NCI-H2196 (cell line): Measurements from ENCODE around the gene ABCB8.
A peak's percentile ranks its signal among the peaks of the same experiment; 100 is the strongest.

Experiments
- DNase-seq: peaks from one replicate; lab custom pipeline; 2025; ENCODE audit not compliant: unreplicated experiment; lab: John Stamatoyannopoulos, UW

ABCB8 gene

DNA sequence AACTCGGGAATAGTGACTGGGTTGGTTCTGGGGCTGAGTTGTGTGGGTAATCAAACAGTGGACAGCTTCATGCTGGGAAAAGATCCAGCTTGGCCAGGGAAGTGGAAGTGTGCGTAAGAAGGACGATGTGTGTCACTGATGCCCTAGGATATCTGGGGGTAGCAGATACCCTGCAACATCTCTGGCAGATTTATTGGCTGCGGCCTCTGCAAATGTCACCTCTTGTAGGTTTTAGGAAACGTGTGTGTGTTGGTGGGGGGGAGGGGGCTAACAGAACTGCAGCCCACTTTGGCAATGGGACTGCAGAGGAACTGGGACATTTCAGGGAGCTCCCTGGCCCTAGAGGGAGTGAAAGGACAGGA lies 57.1 kb downstream of the ABCB8 start:
- no peak for DNase-seq

DNA sequence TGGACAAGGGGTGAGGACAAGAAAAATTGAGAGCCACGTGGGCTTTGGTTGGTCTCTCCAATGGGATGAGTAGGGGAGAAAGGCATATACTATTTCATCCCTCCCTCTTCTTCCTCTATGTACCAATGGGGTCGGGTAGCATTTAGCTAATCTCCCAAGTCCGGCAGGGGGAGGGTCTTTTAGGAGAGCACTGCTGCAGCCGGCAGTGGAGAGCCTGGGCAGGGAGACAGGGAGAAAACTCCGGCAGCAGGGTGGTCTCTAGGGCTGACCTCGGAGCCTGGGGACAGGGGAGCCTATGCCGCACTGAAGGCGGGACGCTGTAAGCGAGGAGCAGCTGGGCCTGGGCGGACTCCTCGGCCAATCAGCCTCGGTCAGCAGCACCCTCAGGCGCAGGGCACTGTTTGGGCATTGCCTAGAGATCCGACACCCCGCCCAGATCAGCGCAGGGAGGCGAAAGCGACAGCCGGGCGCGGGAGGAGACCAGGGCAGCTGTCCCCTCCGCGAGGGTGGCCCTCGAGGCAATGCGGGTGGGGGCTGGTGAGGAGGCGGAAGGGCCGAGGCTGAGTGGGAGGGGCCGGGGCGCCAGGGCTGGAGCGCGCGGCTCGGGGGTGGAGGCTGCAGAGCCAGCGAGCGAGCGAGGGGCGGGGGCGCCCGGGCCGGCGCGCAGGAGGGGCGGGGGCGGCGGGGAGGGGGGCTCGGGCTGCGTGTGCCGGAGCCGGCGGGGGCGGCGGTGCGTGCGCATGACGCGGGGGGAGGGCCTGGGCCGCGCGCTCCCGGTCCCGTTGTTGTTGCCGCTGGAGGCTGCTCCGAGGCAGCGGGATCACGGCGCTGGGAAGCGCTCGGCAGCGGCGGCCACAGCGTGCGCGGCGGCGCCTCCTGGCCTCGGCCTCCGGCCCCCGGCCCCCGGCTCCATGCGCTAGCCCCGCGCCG lies 57.7 kb downstream of the ABCB8 start, which contains the start of gene AGAP3:
Gene AGAP3 (plus strand): TSS at position 785 of the 930 bp plus-strand sequence. CDS start 267 bp downstream, outside the sequence.
- peak; percentile 75 for DNase-seq

DNA sequence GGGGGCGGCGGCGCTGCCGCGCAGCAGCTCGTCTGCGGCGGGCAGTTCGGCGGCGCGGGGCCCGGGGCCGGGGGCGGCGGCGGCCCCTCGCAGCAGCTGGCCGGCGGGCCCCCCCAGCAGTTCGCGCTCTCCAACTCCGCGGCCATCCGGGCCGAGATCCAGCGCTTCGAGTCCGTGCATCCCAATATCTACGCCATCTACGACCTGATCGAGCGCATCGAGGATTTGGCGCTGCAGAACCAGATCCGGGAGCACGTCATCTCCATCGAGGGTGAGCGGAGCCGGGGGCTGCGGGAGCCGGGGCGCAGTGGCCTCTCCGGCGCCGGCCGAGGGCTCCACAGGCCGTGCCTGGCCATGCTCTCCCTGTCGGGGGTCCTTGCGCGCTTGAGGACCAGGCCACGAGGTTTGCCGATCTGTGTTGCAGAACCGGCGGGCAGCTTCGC lies 58.6 kb downstream of the ABCB8 start:
- no peak for DNase-seq

DNA sequence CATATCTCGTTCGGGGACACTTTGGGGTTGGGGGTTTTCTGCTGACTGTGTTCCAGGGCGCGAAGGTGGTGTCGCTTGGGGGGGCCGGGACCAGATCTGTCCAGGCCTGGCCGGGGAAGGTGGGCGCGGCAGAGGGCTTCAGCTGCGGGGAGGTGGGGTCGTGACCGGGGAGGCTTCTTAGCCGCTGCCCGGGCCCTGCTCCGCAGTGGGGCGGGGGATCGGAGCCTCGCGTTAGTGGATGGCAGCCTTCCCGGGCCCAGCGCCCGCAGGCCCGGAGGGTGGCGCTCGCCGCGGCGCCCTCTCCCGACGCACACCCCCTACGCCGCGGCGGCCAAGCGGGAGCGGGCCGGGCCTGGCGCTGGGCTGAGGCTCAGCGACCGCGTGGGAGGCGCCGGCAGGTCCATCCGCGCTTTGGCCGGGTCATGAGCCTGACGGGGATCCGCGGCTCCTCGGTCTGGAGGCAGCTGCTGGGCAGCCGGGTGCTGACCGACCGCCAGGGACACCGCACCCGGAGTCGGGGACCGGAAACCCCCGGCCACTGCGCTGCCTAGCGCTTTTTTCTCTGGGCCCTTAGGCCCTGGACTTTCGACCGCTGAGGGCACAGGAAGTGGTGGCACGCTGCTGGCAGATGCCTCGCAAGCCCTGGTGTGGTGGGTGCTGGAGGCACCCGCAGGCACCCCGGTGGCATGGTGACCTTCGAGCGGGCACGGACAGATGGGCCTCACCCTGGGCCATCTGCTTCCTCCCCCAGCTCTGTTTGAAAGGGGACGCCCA lies 59.2 kb downstream of the ABCB8 start:
- DNase-seq, result no peak

DNA sequence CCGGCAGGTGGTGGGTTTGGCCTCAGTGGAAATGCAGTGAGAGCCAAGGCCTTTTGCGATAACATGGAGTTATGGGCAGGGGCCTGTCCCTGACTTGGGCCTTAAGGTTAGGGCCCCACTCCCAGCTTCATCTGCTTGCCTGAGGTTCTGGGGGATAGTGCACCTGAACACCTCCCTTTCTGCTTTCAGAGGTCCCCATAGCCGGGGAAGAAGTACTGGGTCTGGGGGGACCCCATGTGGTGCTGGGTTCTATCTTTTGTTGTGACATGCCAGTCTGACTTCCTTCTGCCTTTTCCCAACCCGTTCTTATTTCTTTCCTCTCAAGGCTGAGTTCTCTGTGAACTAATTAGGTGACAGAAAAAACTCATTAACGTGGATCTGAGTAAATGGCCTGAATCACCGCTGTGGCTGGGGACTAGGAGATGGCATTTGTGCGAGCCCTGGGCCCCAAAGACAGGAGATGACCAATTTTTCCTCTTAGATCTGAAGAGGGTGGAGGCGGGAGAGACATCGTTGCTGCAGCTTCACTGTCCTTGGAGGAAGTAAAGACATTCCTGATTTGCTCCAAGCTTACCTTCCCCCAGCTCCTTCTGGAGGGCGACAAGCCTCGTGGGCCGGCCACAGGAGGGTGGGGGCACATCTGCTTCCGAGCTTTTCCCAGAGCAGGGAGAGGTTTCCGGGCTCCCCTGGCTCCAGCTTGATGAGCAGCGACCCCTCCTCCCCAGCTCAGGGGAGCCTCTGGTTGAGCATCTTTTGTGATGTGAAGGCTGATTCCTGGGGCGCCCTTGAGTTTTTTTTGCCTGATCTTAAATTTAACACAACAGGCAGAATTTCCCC lies 60.0 kb downstream of the ABCB8 start:
- no peak for DNase-seq

DNA sequence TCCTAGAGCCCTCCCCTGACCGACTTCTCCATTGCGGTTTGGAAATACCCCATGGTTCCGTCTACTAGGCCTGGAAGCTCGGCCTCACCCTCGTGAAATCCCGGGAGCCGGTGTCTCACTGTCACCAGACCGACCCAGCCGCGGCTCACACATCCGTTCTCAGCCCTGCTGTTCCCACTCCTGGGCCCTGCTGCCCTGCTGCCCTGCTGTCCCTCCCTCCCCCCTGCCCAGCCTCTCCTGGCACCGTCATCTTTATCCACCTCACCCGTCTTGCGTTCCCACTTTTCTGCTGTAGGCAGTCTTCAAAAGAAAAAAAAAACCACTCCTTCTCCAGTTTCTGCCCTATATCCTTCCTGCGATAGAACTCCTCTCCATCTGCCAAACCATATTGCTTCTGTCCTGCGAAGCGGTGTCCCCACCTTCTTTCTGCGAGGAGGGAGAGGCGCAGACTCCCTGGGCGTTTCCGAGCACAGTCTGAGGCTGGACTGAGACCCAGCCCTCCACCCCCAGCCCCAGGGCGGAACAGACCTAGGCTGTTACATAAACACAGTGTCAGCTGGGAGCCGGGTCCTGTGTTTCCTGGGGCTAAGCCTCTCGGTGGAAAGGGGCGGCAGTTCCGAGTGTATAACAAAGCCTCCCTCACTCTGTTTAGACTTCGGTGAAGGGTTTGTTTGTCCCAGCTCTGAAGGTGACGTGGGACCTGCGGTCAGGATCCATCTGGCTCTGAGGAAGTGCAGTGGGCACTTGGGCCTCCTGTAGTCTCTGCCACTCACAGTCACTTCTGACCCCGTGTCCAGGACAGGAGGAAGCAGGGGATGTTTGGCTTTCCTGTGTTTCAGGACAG lies 60.8 kb downstream of the ABCB8 start:
- no peak for DNase-seq

DNA sequence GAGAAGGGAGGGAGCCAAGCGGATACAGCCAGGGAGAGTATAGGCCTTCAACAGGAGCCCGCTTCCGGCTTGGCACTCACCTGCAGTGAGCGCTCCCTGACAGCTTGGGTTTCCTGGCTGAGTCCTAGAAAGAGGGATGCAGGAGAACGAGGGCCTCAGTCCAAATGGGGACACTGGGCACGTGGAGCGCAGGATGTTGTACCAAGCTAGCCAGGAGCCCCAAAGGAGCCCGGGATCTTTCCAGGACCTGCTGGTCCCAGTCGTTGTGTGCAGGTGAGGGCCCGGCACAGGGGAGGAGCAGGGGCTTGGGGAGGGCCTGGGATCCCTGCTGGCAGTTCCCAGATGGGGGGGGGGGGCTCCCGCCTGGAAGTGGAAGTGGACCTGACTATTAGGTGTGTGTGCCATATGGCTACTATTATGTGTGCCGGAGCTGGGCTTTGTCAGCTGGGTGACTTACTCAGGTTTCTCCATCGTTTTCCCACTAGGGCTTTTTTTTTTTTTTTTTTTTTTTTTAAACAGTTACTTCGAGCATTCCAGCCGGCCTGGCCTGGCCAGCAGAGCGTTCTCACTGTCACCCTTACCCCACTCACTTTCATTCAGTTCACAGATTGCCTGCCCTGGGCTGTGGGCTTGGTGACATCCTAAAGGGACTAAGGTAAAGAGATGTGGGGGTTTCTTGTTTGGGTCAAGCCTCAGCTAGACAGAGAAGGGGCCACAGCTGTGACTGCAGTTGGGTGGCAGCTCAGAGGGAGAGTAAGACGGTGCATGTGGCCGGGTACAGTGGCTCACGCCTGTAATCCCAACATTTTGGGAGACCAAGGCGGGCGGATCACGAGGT lies 61.9 kb downstream of the ABCB8 start:
- DNase-seq, result no peak

DNA sequence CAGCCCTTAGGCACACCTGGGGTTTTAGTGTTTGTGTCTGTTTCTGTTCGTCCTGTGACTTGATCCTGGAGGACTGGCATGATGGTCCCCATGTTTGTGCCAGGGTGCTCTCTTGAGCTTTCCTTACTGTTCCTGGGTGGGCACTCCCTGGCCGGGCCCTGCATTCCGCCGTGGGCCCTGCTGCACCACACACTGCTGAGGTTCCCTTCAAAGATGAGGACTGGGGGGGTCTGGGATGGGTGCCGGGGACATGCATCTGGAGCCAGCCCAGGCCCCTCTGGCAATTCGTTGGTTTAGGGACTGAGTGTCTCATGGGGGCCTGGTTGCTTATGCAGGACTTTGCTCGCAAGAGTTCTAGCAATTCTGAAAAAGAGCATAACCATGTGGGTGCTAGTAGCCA lies 62.8 kb downstream of the ABCB8 start:
- DNase-seq, result no peak

DNA sequence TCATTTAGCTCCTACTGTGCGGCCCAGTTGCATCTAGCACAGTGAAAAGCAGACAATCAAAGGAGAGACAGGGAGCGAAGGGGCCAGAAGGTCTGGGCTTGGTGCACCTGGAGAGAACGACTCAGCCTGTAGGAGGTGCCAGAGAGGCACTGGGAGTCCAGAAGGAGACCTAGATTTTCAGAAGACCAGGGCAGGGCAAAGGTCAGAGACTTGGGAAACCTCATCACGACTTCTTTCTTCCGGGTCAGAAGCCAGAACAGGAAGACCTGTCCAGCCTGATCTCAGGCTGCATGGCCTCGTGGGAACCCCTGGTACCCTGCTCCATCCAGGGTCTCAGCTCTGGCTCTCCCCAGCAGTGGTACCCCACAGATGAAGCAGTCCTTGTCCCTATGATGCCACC lies 63.2 kb downstream of the ABCB8 start:
- no peak for DNase-seq

DNA sequence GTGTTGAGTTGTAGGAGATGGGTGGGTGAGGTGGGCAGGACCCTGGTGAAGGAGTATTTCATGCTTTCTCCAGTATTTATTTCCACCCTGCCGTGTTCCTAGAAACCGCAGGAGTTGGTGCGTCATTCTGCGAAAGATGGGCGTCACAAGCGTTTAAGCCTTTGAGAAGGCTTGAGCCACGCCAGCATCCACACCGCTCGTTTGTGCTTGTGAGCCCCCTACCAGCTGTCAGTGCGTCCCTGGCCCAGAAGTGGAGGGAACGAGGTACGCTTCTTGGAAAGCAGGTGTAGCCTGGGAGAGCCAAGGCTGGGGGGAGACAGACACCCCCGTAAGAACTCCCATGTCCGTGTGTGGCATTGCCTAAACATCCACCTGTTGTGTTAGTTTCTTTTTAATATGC lies 63.7 kb downstream of the ABCB8 start:
- no peak for DNase-seq

DNA sequence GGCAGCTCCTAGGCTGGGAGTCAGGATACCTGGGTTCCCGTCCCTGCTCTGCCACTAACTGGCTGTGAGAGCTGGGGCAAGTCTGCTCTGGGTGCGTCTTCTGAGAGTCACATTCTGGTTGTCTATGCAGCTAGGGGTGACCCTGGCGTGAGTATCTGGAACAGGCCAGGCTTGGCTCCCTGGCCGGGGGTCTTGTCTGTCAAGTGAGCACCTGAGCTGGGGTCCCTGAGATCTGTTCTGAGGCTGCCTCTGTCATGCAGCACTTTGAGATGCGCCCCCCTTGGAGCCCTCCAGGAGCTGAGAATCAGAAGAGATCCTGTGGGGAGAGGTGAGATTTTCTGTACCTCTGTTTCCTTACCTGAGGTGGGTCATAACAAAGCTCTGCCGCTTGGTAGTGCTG lies 65.5 kb downstream of the ABCB8 start:
- no peak for DNase-seq

DNA sequence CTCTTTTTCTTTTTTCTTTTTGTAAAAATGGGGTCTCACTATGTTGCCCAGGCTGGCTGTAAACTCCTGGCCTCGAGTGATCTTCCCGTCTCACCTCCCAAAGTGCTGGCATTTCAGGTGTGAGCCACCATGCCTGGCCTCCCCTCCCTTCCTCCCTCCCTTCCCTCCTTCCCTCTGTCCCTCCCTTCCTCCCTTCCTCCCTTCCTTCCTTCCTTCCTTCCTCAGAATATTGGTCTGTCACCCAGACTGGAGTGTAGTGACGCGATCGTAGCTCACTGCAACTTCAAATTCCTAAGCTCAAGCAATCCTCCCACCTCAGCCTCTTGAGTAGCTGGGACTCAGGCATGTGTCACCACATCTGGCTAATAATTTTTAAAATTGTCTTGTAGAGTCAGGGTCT lies 66.4 kb downstream of the ABCB8 start:
- DNase-seq, result no peak

DNA sequence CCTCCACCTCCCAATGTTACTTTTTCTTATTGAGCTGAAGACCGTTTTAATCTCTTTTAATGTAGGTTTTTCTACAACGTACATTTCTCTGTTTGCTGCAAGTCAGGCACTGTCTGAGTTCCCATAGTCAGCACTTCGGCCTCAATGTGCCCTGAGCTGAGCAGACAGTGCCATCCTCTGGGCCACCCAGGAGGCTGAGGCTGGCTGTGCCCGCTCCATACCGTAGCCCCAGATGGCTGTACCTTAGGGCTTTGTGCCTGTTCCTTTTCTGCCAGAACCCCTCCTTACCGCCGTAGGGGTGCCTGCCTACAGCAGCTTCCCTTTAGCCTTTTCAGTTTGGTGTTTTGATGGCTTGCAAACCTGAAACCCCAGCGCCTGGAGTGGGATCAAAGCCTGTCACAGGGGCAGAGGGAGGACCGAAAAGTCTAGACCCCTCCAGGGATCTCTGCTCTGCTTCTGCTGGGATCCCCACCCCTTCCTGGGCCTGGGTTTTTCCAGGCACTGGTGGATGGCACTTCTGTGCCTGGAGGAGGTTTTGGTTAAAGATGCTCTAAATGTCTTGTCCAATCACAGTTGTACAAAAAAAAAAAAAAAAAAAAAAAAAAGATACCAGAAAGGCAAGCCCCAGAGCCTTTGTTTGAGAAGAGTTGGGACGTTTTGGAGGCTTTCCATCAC lies 67.0 kb downstream of the ABCB8 start:
- DNase-seq, result no peak

DNA sequence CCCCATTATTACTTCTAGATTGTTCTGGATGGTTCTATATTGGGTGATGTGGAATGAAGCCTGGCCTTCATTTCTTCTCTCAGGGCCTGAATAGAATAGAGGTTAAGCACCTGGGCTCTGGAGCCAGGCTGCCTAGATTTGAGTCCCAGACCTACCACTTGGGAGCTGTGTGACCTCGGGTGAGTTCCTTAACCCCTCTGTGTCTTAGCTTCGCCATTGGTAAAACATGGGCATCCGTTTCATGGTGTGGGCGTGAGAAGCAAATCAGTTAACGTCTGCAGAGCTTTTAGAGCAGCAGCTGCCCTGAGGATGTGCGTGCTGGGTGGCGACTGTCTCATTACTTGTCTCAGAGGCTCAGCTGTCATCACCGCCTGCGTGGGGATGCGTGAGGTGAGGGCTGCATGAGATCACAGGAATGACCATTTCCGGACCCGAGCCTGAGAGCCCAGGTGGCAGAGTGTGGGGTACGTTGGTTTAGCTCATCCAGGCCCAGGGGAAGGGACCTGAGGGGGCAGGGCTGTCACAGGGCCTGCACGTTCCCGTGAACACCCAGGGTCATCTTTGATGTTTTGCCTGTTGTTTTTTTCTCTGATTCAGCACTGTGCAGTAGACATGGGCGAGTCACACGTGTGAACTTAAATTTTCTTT lies 67.7 kb downstream of the ABCB8 start:
- no peak for DNase-seq
